Prostate gland (tissue), 2 donors: Measurements from ENCODE around the gene AZIN2. TPM values are rescaled to one million over a fixed set of nuclear protein-coding genes. Genes with fewer than 3 reads are reported as not detected.
A peak's percentile ranks its signal among the peaks of the same experiment; 100 is the strongest.

Source experiments
- DNase-seq: peaks from one replicate; pipeline ENCODE4 v3.0.0-alpha.2; 2019; ENCODE audit warnings: low spot score
- H3K27ac ChIP-seq, 2 donors: fragments of 200-600 bp; sonication (generic); 2 replicates each; pipeline ENCODE4 v1.5.1; 2017 to 2019
- H3K27me3 ChIP-seq: fragments of 200-600 bp; sonication (generic); replicated peaks from 2 replicates; pipeline ENCODE4 v1.5.1; 2019; ENCODE audit not compliant: insufficient read depth
- H3K36me3 ChIP-seq, 2 donors: fragments of 200-600 bp; sonication (generic); 1 replicate in 1 of 2; 2 replicates in 1 of 2; pipeline versions ENCODE4 v1.5.1 to v1.8.1; 2017 to 2019
- H3K4me1 ChIP-seq: fragments of 200-600 bp; sonication (generic); replicated peaks from 2 replicates; pipeline ENCODE4 v1.5.1; 2019
- H3K4me3 ChIP-seq, 2 donors: fragments of 200-600 bp; sonication (generic); 2 replicates each; pipeline ENCODE4 v1.5.1; 2017 to 2019
- H3K9me3 ChIP-seq: fragments of 200-600 bp; sonication (generic); 2 replicates; pipeline ENCODE4 v1.5.1; 2017
- POLR2A ChIP-seq: fragments of 450-650 bp; IDR thresholded peaks from one replicate; pipeline ENCODE4 v1.6.1; 2016; ENCODE audit warnings: antibody characterized with exemption, mild to moderate bottlenecking
- POLR2AphosphoS5 ChIP-seq: sonication (generic); formaldehyde crosslinking; IDR thresholded peaks from one replicate; pipeline ENCODE4 v1.6.1; 2017; ENCODE audit warnings: antibody characterized with exemption
- WGBS: methylation state at CpG from one replicate; pipeline ENCODE4 v1.1.5; 2018; 5-methylcytosine and 5-hydroxymethylcytosine counted together
- intact Hi-C: fragments of 100-400 bp; cut with DNase I; formaldehyde crosslinking; loops from one replicate; pipeline ENCODE4 v1.14.2; 2022
- total RNA-seq, 2 donors: library from RNA; depleted of rRNA; stranded (reverse); fragments of >200 nt; gene quantifications; one replicate each; pipeline ENCODE4 v1.1.0, GENCODE V29; 2016
- TF ChIP-seq, protein P1 (sequence below), 4 experiments: fragments of 200-600 bp in 2 of 4; fragments of 450-650 bp in 2 of 4; sonication (generic) in 2 of 4; IDR thresholded peaks; 1 replicate in 3 of 4; 2 replicates in 1 of 4; pipeline ENCODE4 v1.5.1; 2016 to 2019; ENCODE audit warnings: antibody characterized with exemption in 4 of 4, mild to moderate bottlenecking in 2 of 4, moderate library complexity in 2 of 4

Gene AZIN2
- total RNA-seq, 2 donors from 2014 or later, result 5.6 to 16.0 TPM

DNA sequence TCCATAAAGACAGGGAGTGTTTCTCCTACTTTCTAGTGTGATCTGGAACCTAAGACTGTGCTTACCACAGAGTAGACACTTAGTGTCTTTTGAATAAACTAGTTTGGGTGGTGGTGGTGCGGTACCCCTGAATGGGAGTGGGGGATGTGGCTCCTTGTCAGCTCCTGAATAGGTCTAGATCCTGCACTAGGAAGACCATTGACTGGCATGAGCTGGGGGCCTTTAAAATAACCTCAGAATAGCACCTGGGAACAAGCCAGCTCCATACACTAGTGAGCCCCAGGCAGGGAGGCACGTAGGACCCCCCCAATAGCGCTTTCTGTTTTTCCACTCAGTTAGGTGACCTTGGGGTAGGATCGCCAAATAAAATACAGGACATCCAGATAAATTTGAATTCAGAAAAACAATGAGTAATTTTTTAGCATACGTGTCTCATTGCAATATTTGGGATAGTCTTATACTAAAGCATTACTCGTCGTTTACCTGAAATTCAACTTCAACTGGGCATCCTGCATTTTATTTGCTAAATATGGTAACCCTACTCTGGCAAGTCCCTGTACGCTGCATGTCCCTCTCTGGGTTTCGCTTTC, 45.6 kb downstream of the AZIN2 start:
- Histone ChIP-seq H3K36me3 (no peaks in the 10 kb centered on the region), H3K9me3 (no peaks in the 10 kb centered on the region), H3K4me3 (peak overlapping the region; percentile 44 to 55), H3K27me3 (no peaks in the 10 kb centered on the region), H3K4me1 (peaks cover 4% of the 10 kb centered on the region), H3K27ac (peak overlapping the region; percentile 83 to 87)
- intact Hi-C loops, result loop anchor here (10.0 kb wide), 1 partner anchor 338 kb away; no protein-coding TSS in a partner anchor
- TF ChIP-seq, protein P1, sequence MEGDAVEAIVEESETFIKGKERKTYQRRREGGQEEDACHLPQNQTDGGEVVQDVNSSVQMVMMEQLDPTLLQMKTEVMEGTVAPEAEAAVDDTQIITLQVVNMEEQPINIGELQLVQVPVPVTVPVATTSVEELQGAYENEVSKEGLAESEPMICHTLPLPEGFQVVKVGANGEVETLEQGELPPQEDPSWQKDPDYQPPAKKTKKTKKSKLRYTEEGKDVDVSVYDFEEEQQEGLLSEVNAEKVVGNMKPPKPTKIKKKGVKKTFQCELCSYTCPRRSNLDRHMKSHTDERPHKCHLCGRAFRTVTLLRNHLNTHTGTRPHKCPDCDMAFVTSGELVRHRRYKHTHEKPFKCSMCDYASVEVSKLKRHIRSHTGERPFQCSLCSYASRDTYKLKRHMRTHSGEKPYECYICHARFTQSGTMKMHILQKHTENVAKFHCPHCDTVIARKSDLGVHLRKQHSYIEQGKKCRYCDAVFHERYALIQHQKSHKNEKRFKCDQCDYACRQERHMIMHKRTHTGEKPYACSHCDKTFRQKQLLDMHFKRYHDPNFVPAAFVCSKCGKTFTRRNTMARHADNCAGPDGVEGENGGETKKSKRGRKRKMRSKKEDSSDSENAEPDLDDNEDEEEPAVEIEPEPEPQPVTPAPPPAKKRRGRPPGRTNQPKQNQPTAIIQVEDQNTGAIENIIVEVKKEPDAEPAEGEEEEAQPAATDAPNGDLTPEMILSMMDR (IDR thresholded peaks at IDR 0.05), result no peak
- TF ChIP-seq POLR2AphosphoS5 (no peak), POLR2A (no peak)
- whole genome bisulfite sequencing, result 25% methylated on average over 9 of the region's 9 CpGs
- no peak for DNase-seq

DNA sequence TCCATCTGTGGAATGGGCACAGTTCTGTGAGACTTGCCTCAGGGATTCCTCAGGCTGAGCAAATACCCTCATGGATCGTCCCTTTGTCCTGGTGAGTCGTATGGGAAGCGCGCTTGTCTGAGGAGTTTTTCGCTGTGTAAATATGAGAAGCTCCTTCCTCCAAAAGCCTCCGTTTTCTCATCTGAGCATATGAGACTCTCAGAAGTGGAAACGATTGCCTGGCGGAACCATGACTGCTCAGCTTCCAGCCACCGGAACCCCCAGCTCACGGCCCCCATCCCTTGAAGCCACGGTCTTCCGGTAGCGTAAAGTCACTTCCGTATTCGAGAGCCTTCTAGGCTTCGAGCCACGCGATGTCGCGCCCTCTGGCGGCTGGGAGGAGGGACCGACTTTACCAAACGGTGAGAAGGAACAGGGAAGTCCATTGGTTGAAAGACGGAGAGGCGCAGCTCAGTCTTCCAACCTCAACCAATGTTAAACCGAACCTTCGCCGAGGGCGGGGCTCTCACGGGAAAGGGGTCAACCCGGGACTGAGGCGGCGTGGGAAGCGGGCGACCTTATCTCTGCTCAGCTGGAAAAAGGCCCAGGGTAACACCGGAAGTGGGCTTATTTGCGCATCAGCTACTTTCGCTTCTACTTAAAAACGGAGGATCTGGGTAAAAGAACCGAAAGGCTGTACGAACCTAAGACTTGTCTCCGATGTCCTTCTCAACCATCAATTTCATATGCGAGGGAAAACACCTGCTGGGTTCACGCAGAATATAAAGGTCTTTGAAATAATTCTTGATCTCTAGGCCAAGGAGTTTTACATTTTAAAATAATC, 46.3 kb downstream of the AZIN2 start:
- TF ChIP-seq, protein P1 (IDR thresholded peaks at IDR 0.05), result peak; percentile 95 to 98 (median 98)
- TF ChIP-seq POLR2AphosphoS5 (peak; percentile 100), POLR2A (peak; percentile 52)
- intact Hi-C loops, result loop anchor here (10.0 kb wide), 1 partner anchor 338 kb away; no protein-coding TSS in a partner anchor
- peaks cover 4% of the 10 kb centered on the region for H3K4me1 ChIP-seq

DNA sequence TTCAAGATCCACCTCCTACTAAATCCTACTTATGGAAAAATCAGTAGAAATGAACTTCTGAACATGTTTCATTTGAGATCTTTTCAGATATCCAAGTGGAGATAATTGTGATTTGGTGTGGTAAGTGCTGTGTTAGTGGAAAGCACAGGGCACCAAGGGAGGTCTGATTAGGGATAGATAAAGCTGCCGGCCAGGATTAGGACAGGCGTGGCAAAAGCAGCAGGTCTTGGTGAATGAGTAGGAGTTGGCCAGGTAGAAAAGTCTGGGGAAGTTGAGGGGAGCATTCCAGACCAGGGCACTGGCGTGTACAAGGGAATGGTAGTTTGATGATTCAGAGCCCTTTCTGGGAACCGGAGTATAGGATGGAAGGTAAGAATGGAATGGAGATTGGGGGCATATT, 47.8 kb downstream of the AZIN2 start:
- DNase-seq, result no peak
- no peak overlapping the region for H3K27ac ChIP-seq
- no peaks in the 10 kb centered on the region for H3K36me3 ChIP-seq
- 87% methylated on average over 4 of the region's 4 CpGs for WGBS
- intact Hi-C loops, result loop anchor here (10.0 kb wide), 1 partner anchor 336 kb away; no protein-coding TSS in a partner anchor
- peaks cover 4% of the 10 kb centered on the region for H3K4me1 ChIP-seq
- H3K4me3 ChIP-seq, result no peak overlapping the region
- TF ChIP-seq POLR2A, result no peak
- TF ChIP-seq, protein P1 (IDR thresholded peaks at IDR 0.05), result no peak
- no peak for TF ChIP-seq POLR2AphosphoS5
- no peaks in the 10 kb centered on the region for H3K9me3 ChIP-seq
- H3K27me3 ChIP-seq, result no peaks in the 10 kb centered on the region

More for the DNA sequence above, 46.3 kb downstream of the AZIN2 start:
- DNase-seq, result peak; percentile 97
- Histone ChIP-seq H3K4me3 (peak overlapping the region; percentile 44 to 55), H3K36me3 (no peaks in the 10 kb centered on the region), H3K9me3 (no peaks in the 10 kb centered on the region), H3K27ac (peak overlapping the region; percentile 83 to 87), H3K27me3 (no peaks in the 10 kb centered on the region)
- 1% methylated on average over 44 of the region's 44 CpGs for WGBS

DNA sequence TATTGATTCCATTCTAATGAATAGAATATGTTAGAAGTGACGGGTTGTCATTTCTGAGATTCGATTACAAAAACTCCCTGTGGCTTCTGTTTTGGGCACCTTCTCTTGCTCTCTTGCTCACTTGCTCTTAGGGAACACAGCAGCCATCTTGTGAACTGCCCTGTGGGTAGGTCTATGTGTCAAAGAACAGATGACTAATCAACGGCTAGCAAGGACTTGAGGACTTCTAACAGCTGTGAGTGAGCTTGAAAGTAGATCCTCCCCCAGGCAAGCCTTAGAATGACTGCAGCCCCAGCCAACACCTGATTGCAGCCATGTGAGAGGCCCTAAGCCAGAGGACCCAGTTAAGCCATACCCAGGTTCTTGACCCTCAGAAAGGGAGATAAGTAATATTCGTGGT, 49.3 kb downstream of the AZIN2 start:
- no peak overlapping the region for H3K4me3 ChIP-seq
- no peak for DNase-seq
- 79% methylated on average over 4 of the region's 4 CpGs for WGBS
- intact Hi-C loops, result no loop called here
- H3K9me3 ChIP-seq, result no peaks in the 10 kb centered on the region
- TF ChIP-seq POLR2AphosphoS5 (no peak), POLR2A (no peak)
- TF ChIP-seq, protein P1 (IDR thresholded peaks at IDR 0.05), result no peak
- peaks cover 4% of the 10 kb centered on the region for H3K4me1 ChIP-seq
- no peak overlapping the region for H3K27ac ChIP-seq
- no peaks in the 10 kb centered on the region for H3K36me3 ChIP-seq
- H3K27me3 ChIP-seq, result no peaks in the 10 kb centered on the region
